Naive B cell (primary cell): ENCODE results near the gene HMHB1. TPM values are rescaled to one million over a fixed set of nuclear protein-coding genes. Genes with fewer than 3 reads are reported as not detected.
A peak's percentile ranks its signal among the peaks of the same experiment; 100 is the strongest.

Experiments used
- ATAC-seq, 2 donors: fragments of 150-1000 bp; cut with Tn5 transposase; 2 replicates each; pipeline ENCODE4 v1.10.0; 2021; ENCODE audit warnings: low read depth in 2 of 2, mild to moderate bottlenecking in 2 of 2, moderate library complexity in 2 of 2
- DNase-seq: peaks from one replicate; pipeline ENCODE4 v3.0.0; 2022
- H3K27ac Mint-ChIP-seq, 6 donors: one replicate each; pipeline ENCODE4 v1.8.0; 2020 to 2022; ENCODE audit warnings: mild to moderate bottlenecking in 6 of 6, mixed read lengths in 6 of 6, moderate library complexity in 5 of 6, inconsistent platforms in 2 of 6
- H3K27me3 Mint-ChIP-seq, 3 donors: one replicate each; pipeline ENCODE4 v1.8.0; 2021 to 2022; ENCODE audit warnings: mixed read lengths in 3 of 3, mild to moderate bottlenecking in 1 of 3
- H3K36me3 Mint-ChIP-seq, 2 donors: one replicate each; pipeline ENCODE4 v1.8.0; 2020 to 2022; ENCODE audit warnings: mixed read lengths in 2 of 2, inconsistent platforms in 1 of 2, mild to moderate bottlenecking in 1 of 2
- H3K4me1 Mint-ChIP-seq, 3 donors: one replicate each; pipeline ENCODE4 v1.8.0; 2020 to 2022; ENCODE audit warnings: mixed read lengths in 3 of 3, inconsistent platforms in 1 of 3, mild to moderate bottlenecking in 1 of 3, moderate library complexity in 1 of 3
- H3K4me3 Mint-ChIP-seq, 8 donors: one replicate each; pipeline ENCODE4 v1.8.0; 2020 to 2022; ENCODE audit warnings: mild to moderate bottlenecking in 8 of 8, mixed read lengths in 8 of 8, moderate library complexity in 8 of 8, inconsistent platforms in 2 of 8
- H3K9me3 Mint-ChIP-seq, 7 donors: one replicate each; pipeline ENCODE4 v1.8.0; 2020 to 2022; ENCODE audit warnings: mixed read lengths in 7 of 7, mild to moderate bottlenecking in 5 of 7, inconsistent platforms in 2 of 7, moderate library complexity in 1 of 7
- polyA plus RNA-seq, 6 donors: library from polyadenylated mRNA; unstranded; fragments of 300-500 nt; fragmentation: Illumina TruSeq; gene quantifications; one replicate each; pipeline ENCODE4 v1.2.3, GENCODE V29; 2021; ENCODE audit warnings: low read depth in 6 of 6

HMHB1 gene
- polyA plus RNA-seq, 6 donors from 2014 or later: 70.0 TPM; not detected in 5

GRCh38 chr5:143850050-143850683 lies 38.2 kb downstream of the HMHB1 start:
- H3K9me3 Mint-ChIP-seq: peaks cover 0 to 9% (median 0%) of the 10 kb centered on the region in 7 donors
- peaks cover 0 to 6% of the 10 kb centered on the region in 2 donors for H3K36me3 Mint-ChIP-seq
- ATAC-seq (no peak), DNase-seq (no peak)
- H3K4me1 Mint-ChIP-seq: peaks cover 0 to 5% (median 0%) of the 10 kb centered on the region in 3 donors
- no peaks in the 10 kb centered on the region for H3K27me3 Mint-ChIP-seq
- peak overlapping the region in 1 of 6 donors; percentile 34 for H3K27ac Mint-ChIP-seq
- no peak overlapping the region for H3K4me3 Mint-ChIP-seq

- Mint-ChIP-seq H3K36me3 (peaks cover 0 to 6% of the 10 kb centered on the region in 2 donors), H3K4me3 (no peak overlapping the region), H3K27me3 (no peaks in the 10 kb centered on the region), H3K27ac (no peak overlapping the region), H3K9me3 (peaks cover 0 to 9% (median under 1%) of the 10 kb centered on the region in 7 donors), H3K4me1 (peaks cover 0 to 5% (median 0%) of the 10 kb centered on the region in 3 donors)
- no peak for DNase-seq
- ATAC-seq: no peak
Measured at GRCh38 chr5:143851383-143851782, 39.4 kb downstream of the HMHB1 start.

- H3K36me3 Mint-ChIP-seq: no peaks in the 10 kb centered on the region
- peak overlapping the region in 1 of 8 donors; percentile 29 for H3K4me3 Mint-ChIP-seq
- peaks cover 8 to 9% (median 8%) of the 10 kb centered on the region in 3 donors for H3K4me1 Mint-ChIP-seq
- H3K27me3 Mint-ChIP-seq: no peaks in the 10 kb centered on the region
- DNase-seq (no peak), ATAC-seq (no peak)
- H3K9me3 Mint-ChIP-seq: peaks cover 0 to 4% (median 0%) of the 10 kb centered on the region in 7 donors
- H3K27ac Mint-ChIP-seq: peak overlapping the region in 1 of 6 donors; percentile 69
Measured at GRCh38 chr5:143860211-143860610, 48.2 kb downstream of the HMHB1 start.

- DNase-seq (no peak), ATAC-seq (no peak)
- Mint-ChIP-seq H3K4me1 (peaks cover 8 to 9% (median 8%) of the 10 kb centered on the region in 3 donors), H3K27ac (no peak overlapping the region), H3K9me3 (peaks cover 0 to 3% (median 0%) of the 10 kb centered on the region in 7 donors), H3K36me3 (no peaks in the 10 kb centered on the region), H3K4me3 (no peak overlapping the region), H3K27me3 (no peaks in the 10 kb centered on the region)
Measured at GRCh38 chr5:143862271-143862670, 50.3 kb downstream of the HMHB1 start.

DNA sequence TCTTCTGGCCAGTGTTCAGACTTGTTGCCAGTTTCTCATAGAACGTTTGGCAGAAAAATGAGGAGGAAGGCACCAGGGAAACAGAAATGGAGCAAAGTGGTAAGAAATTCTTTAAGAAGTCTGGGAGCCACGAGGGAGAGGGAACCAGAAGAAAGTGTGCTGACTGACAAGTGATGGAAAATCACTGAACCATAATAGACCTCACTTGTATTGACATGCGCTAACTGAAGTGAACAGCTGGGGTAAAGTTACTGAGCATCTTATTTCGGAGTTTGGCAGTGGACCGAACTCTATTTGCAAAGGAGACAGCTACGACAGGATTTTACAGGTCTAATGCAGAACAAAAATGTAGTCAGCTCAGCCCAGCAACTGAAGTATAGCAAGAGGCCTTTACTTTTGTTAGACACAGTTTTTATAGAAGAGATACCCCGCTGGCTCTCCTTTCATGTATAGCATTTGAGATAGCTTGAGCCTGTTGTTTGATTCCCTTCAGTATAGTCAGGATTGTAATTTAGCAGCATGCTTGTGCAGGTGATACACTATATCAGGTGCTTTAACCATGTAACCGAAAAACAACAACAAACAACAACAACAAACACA lies 53.6 kb downstream of the HMHB1 start:
- ATAC-seq (no peak), DNase-seq (no peak)
- Mint-ChIP-seq H3K27ac (no peak overlapping the region), H3K4me1 (peaks cover 5 to 8% (median 8%) of the 10 kb centered on the region in 3 donors), H3K9me3 (peaks cover 0 to 3% (median 0%) of the 10 kb centered on the region in 7 donors), H3K27me3 (no peaks in the 10 kb centered on the region), H3K36me3 (no peaks in the 10 kb centered on the region), H3K4me3 (no peak overlapping the region)
